Activated naive CD8-positive, alpha-beta T cell treated with anti-CD3 and anti-CD28 coated beads, Interleukin-2, amount 50 U/mL, for 16 hours (primary cell): ENCODE data around the gene KATNB1.
"Not testable (repeated sequence)": the region's sequence is repeated elsewhere in the genome, so short reads cannot be mapped to it uniquely, and the experiment has no call there.

ENCODE experiments used
- DNase-seq: peaks from one replicate; pipeline ENCODE4 v3.0.0-alpha.2; 2020; ENCODE audit warnings: low read depth, low spot score

KATNB1 gene

DNA sequence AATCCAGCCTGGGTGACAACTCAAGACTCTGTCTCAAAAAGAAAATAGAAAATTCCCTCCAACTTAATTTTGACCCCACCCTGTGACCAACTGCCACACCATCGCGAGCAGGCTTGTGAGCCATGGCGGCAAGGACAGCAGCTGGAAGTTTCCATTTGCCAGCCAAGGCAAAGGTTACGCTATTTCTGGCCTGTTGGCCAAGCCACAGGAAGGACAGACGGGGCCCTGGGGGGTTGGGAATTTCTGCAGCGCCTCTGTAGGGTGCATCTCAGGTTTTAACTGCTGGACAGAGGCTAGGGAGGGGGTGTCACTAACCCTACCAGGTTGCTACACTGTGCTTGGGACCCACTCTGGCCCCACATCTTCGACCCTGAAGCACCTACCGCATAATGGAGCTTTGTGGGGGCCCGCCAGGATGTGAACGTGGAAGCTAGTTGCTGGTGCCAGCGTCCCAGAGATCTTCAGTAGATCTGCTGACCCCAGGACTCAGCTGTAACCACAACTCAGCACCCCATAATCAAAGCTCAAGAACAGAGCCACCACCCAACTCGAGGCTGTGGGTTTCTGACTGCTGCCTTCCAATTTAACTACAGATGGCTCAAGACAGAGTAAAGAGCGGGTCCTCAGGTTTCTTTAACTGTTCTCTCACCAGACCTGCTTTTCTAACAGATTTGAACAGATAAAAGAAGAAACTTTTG is 55.8 kb downstream of the KATNB1 start:
- DNase-seq, result no peak

DNA sequence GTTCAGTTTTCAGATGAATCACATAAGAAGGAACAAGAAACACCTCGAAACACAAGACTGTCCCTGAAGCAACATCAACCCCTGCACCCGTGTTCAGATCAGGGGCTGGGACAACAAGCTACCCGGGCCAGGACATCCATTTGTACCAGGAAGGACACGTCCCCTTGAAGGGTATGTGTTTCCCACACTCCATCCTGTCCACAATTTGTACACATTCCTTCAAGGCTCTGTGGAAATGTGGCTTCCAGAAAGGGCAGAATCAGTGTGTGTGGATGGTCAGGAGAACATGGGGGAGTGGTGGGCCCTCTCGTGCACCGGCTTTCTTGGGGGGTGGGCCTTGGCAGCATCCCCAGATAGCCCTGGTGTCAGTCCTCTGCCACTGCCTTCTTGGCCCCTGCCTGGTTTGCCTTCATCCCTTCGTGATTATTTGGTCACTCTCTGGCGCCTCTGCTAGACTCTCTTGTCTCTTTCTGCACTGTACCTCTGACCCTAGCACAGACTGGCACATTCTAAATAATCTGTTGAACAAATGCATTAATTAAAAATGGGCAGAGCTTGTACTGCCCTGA is 56.4 kb downstream of the KATNB1 start:
- DNase-seq, result no peak

- DNase-seq, result no peak
These were observed 59.4 kb downstream of the KATNB1 start for GRCh38 chr16:57794849-57795430.

GRCh38 chr16:57795431-57795878 is 59.9 kb downstream of the KATNB1 start:
- no peak for DNase-seq

- not testable (repeated sequence) for DNase-seq
These were observed 60.4 kb downstream of the KATNB1 start for GRCh38 chr16:57796014-57796413.

DNA sequence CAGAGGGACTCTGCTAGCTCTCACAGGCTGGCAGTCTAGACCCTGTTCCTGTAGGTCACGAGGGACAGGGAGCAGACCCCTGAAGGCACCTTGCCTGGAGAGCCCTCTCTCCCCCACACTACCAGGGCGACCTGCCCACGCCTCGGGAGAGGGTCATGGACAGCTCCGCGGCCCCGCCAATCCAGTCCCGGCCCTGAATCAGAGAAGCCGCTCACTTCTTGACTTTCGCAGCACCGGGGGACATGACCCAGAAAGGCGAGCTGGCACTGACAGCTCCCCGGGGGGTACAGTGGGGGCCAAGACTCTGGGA is 61.6 kb downstream of the KATNB1 start:
- no peak for DNase-seq

DNA sequence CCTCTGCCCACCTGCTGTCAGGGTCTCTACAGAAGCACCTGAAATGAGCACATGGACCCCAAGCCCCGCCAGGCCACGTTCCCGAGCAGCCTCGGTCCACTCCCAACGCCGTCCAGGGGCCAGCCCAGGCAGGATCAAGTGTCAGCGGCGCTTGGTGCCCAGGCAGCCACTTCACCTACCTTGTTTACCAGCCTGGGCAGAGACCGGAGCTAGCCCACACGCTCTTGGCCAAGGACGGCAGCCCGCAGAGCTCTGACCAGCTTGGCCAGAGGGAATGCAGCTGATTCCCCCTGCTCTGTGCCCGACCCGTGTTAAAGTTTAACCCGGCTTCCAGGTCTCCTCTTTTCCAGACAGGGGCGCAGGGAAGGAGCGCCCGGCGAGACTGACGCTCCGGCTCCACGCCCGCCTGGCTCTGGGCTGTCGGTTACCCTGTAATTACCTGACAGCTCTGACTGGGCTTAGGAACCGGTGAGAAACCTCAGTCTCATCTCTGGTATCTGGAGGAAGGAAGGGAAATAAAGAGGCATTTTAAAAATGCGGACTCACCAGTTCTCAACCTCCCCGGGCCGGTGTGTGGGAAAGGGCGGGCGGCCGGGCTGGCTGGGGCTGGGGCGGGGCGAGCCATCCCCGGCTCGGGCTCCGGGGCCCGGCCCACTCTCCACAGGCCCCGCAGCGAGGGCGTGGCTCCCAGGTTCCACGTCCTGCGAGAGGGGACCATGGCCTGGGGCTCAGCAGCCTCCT is 62.1 kb downstream of the KATNB1 start:
- no peak for DNase-seq

- no peak for DNase-seq
These were observed 62.8 kb downstream of the KATNB1 start for GRCh38 chr16:57798267-57798810.

- no peak for DNase-seq
These were observed 63.5 kb downstream of the KATNB1 start for GRCh38 chr16:57798953-57799599.

DNA sequence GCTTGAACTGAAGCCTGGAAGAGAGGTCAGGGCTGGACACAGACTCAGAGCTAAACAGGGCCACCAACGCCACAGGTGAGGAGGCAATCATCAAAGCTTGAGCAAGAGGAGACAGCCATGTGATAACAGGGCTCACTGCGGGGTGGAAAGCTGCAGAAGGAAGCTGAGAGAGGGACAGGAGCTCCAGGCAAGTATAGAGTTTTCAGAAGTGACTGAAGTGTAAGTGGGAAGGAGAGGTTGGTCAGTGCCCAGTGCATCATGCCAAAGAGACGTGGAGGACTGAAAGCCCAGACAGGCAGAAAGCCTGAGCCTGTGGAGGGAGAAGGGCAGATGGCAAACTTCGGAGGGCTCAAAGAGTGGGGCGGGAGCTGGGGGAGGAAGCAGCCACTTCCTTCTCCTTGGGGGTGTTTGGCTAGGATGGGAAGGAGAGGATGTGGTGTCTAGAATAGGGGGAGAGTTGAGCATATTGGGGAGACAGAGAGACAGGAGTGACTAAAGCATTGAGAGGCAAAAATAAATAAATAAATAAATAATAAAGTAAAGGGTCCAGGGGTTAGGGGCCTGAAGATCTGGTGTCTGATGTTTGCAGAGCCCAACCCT is 64.1 kb downstream of the KATNB1 start:
- DNase-seq, result no peak

DNA sequence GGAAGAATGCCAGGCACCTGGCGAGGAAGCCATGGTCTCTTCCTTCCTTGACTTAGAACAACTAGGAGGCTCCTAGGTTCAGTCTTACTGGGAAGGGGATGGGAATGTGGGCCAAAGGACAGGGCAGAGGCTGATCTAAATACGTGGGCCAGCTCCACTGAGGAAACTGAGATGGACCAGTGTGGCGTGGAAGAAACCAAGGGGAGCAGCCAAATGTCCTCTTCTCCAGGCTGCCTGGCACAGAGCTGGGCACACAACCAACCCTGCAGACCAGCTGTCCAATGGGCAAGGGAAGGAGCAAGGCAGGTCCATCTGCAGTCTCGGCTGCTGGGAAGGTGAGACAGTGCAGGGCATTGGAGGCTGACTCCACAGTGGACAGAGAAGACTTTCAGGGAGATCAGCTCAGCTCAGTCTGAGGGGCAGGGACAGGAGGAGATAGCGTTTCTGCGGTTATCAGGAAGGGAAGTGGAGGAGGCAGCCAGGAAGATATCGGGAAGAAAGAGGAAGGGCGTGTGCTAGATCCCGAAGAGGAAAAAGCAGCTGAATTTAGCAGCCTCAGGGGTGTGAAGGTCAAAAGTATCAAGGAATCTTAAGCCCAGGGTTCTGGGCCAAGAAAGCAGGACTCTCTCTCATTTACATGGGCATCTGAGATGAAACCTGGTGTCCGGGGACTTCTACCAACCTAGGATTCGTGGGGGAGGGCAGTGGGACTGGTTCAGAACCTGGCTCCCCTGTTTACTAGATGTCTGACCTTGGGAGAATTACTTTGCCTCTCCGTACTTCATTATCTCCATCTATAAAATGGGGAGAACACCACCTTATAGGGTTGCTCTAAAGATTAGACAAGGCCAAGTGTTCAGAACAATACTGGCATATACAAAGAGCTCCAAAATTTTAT is 64.9 kb downstream of the KATNB1 start:
- no peak for DNase-seq

DNA sequence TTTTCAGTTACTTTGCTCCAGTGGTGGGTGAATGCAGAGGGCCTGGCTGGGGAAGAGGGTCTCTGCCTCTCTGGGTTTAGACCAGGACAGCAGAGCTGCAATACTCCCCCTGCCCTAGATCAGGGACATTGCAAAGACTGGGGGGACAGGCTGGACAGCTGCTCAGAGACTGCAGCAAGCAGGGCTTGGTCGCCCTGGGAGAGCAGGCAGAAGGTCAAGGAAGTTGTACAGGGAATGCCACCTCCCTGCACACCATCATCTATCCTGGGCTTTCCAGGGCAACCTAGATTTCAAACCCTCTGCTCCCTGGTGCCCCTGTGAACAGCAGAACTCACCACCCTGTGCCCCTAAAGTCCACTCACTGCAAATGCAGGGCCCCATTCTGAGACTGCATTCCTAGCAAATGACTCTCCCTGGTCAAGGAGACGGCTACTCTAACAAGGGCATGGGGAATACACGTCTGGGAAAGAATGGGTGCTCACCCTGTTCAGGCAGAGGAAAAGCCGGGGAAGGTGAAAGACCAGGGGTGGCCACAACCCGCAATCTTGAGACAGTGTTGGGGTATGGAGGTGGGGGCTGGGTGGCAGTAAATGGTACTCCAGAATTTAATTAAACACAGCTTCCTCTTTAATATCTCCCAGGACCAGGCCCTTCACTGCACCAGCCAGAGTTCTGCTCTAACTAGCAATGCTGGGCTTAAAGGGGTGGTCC is 65.7 kb downstream of the KATNB1 start:
- DNase-seq, result no peak

DNA sequence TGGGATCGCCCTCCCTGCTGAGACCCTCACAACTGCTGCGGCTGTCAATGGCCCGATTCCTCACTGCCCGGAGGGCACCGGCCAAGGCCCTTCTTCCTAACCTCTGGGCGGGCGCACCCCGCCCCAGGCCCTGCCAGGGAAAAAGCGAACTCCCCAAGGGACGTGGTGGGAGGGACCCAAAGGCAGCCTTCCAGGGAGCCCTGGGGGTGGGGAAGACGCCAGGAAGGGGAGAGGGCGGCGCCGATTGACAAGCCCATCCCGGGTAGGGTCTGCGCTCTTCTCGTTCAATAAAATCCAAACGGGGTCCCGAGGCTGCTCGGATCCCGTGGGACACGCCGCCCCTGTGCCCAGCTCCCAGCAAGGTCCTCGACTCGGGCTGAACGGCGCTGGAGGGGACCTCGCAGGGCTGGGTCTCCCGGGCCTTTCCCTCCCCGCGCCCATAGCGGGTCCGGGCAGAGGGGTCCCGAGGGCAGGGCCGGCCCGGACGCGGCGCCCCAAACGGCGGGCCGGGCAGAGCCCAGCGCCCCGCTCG is 66.3 kb downstream of the KATNB1 start:
- DNase-seq, result no peak

- DNase-seq, result peak; percentile 17
These were observed 67.0 kb downstream of the KATNB1 start, which contains the start of gene KIFC3 for GRCh38 chr16:57802341-57803133. Gene KIFC3, minus strand, starts transcription at chr16:57802491. Its CDS starts 4,248 bp downstream, at chr16:57798243.

GRCh38 chr16:57803134-57803990 is 67.8 kb downstream of the KATNB1 start:
- DNase-seq, result no peak

- no peak for DNase-seq
These were observed 68.7 kb downstream of the KATNB1 start for GRCh38 chr16:57804111-57804837.

DNA sequence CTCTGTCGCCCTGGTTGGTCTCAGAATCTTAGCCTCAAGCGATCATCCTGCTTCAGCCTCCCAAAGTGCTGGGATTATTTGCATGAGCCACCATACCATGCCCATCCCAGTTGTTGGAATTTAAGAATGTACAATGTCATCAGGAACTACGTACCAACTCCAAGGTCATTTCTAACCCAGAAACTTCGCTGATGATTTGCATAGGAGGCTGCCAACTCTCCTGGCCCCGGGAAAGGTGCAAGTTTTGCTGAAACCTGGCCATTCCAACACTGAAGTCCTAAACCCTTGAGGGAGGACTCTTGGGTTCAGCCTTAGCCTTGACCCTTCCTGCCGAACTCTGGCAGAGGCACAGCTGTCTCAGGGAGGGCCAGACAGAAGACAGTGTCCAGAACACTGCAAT is 69.6 kb downstream of the KATNB1 start:
- DNase-seq, result no peak
